ENCODE data around the gene PIGW. TPM values are rescaled to one million over a fixed set of nuclear protein-coding genes. Genes with fewer than 3 reads are reported as not detected.

PIGW gene
- total and polyA plus RNA-seq, 9 of the 15 experiments (the other 6 are each of a cell fraction or from before 2014, with no cell fraction given), result 9.5 to 33.9 (median 21.2) TPM

DNA sequence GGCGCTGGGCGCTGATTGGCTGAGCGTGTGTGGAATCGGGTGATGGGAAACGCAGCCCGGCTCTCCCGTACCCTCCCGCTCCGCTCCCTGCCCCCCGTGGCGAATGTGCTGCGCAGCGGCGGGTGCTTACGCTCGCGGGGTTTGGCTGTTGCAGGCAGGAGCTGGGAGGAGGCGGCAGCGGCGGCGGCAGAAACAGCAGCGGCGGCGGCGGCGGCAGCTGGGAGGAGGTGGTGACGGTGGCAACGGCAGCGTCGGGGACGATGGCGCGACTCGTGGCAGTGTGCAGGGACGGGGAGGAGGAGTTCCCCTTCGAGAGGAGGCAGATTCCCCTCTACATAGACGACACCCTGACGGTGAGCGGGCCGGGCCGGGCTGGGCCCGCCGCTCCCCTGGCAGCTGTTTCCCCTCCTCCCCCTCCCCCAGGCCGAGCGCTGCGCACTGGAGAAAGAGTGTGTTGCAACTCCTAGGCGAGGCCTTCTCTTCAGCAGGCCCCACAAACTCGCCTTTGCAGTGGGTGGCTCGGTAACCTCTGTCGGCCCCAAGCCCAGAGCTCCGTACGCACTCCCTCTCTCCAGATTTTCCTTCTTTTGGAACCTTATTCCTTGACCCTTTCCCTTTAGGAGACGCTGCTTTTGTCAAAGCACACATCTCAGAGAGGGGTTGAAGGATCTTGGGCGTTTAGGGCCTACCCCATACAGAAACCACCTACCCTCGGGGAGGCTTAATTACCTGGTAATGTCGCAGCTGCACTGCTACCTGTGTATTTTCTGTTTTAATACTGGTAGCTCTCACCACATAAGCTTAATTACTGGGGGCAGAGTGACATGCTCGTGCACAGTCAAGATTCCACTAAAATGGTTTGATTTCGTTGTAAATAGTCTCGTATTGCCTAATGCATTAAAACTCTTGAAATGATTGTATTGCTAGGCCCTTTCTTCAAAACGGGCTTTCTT is 11.0 kb downstream of the PIGW start (continued):
- TF ChIP-seq, protein P1, sequence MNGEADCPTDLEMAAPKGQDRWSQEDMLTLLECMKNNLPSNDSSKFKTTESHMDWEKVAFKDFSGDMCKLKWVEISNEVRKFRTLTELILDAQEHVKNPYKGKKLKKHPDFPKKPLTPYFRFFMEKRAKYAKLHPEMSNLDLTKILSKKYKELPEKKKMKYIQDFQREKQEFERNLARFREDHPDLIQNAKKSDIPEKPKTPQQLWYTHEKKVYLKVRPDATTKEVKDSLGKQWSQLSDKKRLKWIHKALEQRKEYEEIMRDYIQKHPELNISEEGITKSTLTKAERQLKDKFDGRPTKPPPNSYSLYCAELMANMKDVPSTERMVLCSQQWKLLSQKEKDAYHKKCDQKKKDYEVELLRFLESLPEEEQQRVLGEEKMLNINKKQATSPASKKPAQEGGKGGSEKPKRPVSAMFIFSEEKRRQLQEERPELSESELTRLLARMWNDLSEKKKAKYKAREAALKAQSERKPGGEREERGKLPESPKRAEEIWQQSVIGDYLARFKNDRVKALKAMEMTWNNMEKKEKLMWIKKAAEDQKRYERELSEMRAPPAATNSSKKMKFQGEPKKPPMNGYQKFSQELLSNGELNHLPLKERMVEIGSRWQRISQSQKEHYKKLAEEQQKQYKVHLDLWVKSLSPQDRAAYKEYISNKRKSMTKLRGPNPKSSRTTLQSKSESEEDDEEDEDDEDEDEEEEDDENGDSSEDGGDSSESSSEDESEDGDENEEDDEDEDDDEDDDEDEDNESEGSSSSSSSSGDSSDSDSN (IDR thresholded peaks at IDR 0.05; ENCODE audit: borderline replicate concordance in 1 of 2, low read depth in 2 of 2, low read length in 2 of 2), result 0 out of 4 replicates have a peak, but pooled peaks of 1 of the 2 experiments have one; percentile 74
- TF ChIP-seq NEUROD1 (IDR thresholded peaks at IDR 0.05; ENCODE audit: borderline replicate concordance, low read depth, low read length, partially characterized antibody) (peak; percentile 68), ATF7 (IDR thresholded peaks at IDR 0.05) (peak; percentile 60), KDM4B (IDR thresholded peaks at IDR 0.05; ENCODE audit: borderline replicate concordance in 2 of 2, low read depth in 1 of 2) (peak in 1 of 2 experiments; percentile 77; a peak in 1 of 4 replicates), ZNF668 (CRISPR knock-in tag; IDR thresholded peaks at IDR 0.05) (no peak), ZNF57 (CRISPR knock-in tag; IDR thresholded peaks at IDR 0.05) (no peak), ZC3H4 (CRISPR knock-in tag; IDR thresholded peaks at IDR 0.05; ENCODE audit: borderline replicate concordance) (no peak), TAF1 (IDR thresholded peaks at IDR 0.05; ENCODE audit: control insufficient read depth, extremely low read depth, insufficient read depth, low read length, severe bottlenecking) (peak; percentile 90), DACH1 (IDR thresholded peaks at IDR 0.05; ENCODE audit: partially characterized antibody) (peak; percentile 90), MYBL2 (IDR thresholded peaks at IDR 0.05; ENCODE audit: low read depth) (no peak), MYBL2 (CRISPR knock-in tag; IDR thresholded peaks at IDR 0.05; ENCODE audit: borderline replicate concordance) (no peak), ZNF696 (CRISPR knock-in tag; conservative IDR thresholded peaks at IDR 0.05) (no peak), ZEB2 (IDR thresholded peaks at IDR 0.05) (peak; percentile 100), BRD4 (IDR thresholded peaks at IDR 0.05) (0 out of 2 replicates have a peak, but pooled peaks have one; percentile 13), C11orf30 (IDR thresholded peaks at IDR 0.05; ENCODE audit: low read depth) (peak; percentile 85), PML (IDR thresholded peaks at IDR 0.05; ENCODE audit: low read length) (no peak), RBM25 (IDR thresholded peaks at IDR 0.05; ENCODE audit: low read depth, low read length, severe bottlenecking) (peak; percentile 94), FOXJ2 (tag; IDR thresholded peaks at IDR 0.05) (0 out of 2 replicates have a peak, but pooled peaks have one; percentile 27), FUS (optimal IDR thresholded peaks at IDR 0.05; ENCODE audit: low read depth, low read length) (peak; percentile 66), PPARD (CRISPR knock-in tag; IDR thresholded peaks at IDR 0.05) (no peak)
- TF ChIP-seq, protein P2, sequence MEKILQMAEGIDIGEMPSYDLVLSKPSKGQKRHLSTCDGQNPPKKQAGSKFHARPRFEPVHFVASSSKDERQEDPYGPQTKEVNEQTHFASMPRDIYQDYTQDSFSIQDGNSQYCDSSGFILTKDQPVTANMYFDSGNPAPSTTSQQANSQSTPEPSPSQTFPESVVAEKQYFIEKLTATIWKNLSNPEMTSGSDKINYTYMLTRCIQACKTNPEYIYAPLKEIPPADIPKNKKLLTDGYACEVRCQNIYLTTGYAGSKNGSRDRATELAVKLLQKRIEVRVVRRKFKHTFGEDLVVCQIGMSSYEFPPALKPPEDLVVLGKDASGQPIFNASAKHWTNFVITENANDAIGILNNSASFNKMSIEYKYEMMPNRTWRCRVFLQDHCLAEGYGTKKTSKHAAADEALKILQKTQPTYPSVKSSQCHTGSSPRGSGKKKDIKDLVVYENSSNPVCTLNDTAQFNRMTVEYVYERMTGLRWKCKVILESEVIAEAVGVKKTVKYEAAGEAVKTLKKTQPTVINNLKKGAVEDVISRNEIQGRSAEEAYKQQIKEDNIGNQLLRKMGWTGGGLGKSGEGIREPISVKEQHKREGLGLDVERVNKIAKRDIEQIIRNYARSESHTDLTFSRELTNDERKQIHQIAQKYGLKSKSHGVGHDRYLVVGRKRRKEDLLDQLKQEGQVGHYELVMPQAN (IDR thresholded peaks at IDR 0.05; ENCODE audit: borderline replicate concordance), result peak; percentile 82; the same call in 1 of the 2 replicates
- TF ChIP-seq, protein P3, sequence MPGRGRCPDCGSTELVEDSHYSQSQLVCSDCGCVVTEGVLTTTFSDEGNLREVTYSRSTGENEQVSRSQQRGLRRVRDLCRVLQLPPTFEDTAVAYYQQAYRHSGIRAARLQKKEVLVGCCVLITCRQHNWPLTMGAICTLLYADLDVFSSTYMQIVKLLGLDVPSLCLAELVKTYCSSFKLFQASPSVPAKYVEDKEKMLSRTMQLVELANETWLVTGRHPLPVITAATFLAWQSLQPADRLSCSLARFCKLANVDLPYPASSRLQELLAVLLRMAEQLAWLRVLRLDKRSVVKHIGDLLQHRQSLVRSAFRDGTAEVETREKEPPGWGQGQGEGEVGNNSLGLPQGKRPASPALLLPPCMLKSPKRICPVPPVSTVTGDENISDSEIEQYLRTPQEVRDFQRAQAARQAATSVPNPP (IDR thresholded peaks at IDR 0.05; ENCODE audit: borderline replicate concordance, insufficient read depth, insufficient read length), result no peak
